ENCODE measurements around the gene TRIP10.

Gene TRIP10

GRCh38 chr19:6723738-6724137 lies 15.7 kb upstream of the TRIP10 start:
- in situ Hi-C loops (cut with MboI; ENCODE audit: low sequenced_read_pairs): no loop called here

GRCh38 chr19:6724631-6725492 lies 14.6 kb upstream of the TRIP10 start:
- in situ Hi-C loops (cut with MboI; ENCODE audit: low sequenced_read_pairs): no loop called here

- in situ Hi-C loops (cut with MboI; ENCODE audit: low sequenced_read_pairs): no loop called here
Observed at GRCh38 chr19:6725513-6726231, 13.8 kb upstream of the TRIP10 start.

GRCh38 chr19:6728346-6728745 lies 11.1 kb upstream of the TRIP10 start:
- in situ Hi-C loops (cut with MboI; ENCODE audit: low sequenced_read_pairs): no loop called here

- in situ Hi-C loops (cut with MboI; ENCODE audit: low sequenced_read_pairs): loop anchor here (10.0 kb wide), 1 partner anchor 135 kb away; no protein-coding TSS in a partner anchor
Observed at GRCh38 chr19:6729573-6730152, 9.8 kb upstream of the TRIP10 start.

GRCh38 chr19:6730153-6730804 lies 9.2 kb upstream of the TRIP10 start:
- in situ Hi-C loops (cut with MboI; ENCODE audit: low sequenced_read_pairs): loop anchor here (10.0 kb wide), 1 partner anchor 135 kb away; no protein-coding TSS in a partner anchor

GRCh38 chr19:6730941-6731670 lies 8.4 kb upstream of the TRIP10 start:
- in situ Hi-C loops (cut with MboI; ENCODE audit: low sequenced_read_pairs): loop anchor here (10.0 kb wide), 1 partner anchor 134 kb away; no protein-coding TSS in a partner anchor

- in situ Hi-C loops (cut with MboI; ENCODE audit: low sequenced_read_pairs): loop anchor here (10.0 kb wide), 1 partner anchor 133 kb away; no protein-coding TSS in a partner anchor
Observed at GRCh38 chr19:6731822-6732221, 7.7 kb upstream of the TRIP10 start.

GRCh38 chr19:6732803-6733337 lies 6.6 kb upstream of the TRIP10 start:
- in situ Hi-C loops (cut with MboI; ENCODE audit: low sequenced_read_pairs): loop anchor here (10.0 kb wide), 1 partner anchor 132 kb away; no protein-coding TSS in a partner anchor

GRCh38 chr19:6733338-6734095 lies 6.0 kb upstream of the TRIP10 start:
- in situ Hi-C loops (cut with MboI; ENCODE audit: low sequenced_read_pairs): loop anchor here (10.0 kb wide), 1 partner anchor 131 kb away; no protein-coding TSS in a partner anchor

- in situ Hi-C loops (cut with MboI; ENCODE audit: low sequenced_read_pairs): loop anchor here (10.0 kb wide), 1 partner anchor 131 kb away; no protein-coding TSS in a partner anchor
Observed at GRCh38 chr19:6734096-6734696, 5.3 kb upstream of the TRIP10 start.

- in situ Hi-C loops (cut with MboI; ENCODE audit: low sequenced_read_pairs): loop anchor here (10.0 kb wide), 1 partner anchor 129 kb away; no protein-coding TSS in a partner anchor
Observed at GRCh38 chr19:6735181-6735911, 4.1 kb upstream of the TRIP10 start.

GRCh38 chr19:6736169-6736916 lies 3.1 kb upstream of the TRIP10 start:
- in situ Hi-C loops (cut with MboI; ENCODE audit: low sequenced_read_pairs): loop anchor here (10.0 kb wide), 1 partner anchor 128 kb away; no protein-coding TSS in a partner anchor

GRCh38 chr19:6736917-6737283 lies 2.6 kb upstream of the TRIP10 start:
- in situ Hi-C loops (cut with MboI; ENCODE audit: low sequenced_read_pairs): loop anchor here (10.0 kb wide), 1 partner anchor 128 kb away; no protein-coding TSS in a partner anchor

GRCh38 chr19:6737284-6737872 lies 2.1 kb upstream of the TRIP10 start, which contains the start of gene GPR108:
TSS of gene GPR108 (minus strand) at chr19:6737580. CDS start at chr19:6737576, 4 bp downstream.
- in situ Hi-C loops (cut with MboI; ENCODE audit: low sequenced_read_pairs): loop anchor here (10.0 kb wide), 1 partner anchor 127 kb away; no protein-coding TSS in a partner anchor
